Ishikawa (cell line): Measurements from ENCODE around the gene TSC22D3.

Experiments used
- CEBPB ChIP-seq: IDR thresholded peaks from 2 replicates; pipeline ENCODE4 v1.6.1; 2012
- CREB1 ChIP-seq: IDR thresholded peaks from 2 replicates; pipeline ENCODE4 v1.6.1; 2012; ENCODE audit warnings: low read depth
- EGR1 ChIP-seq: IDR thresholded peaks from 2 replicates; pipeline ENCODE4 v1.6.1; 2012
- EP300 ChIP-seq: IDR thresholded peaks from 2 replicates; pipeline ENCODE4 v1.6.1; 2012; ENCODE audit warnings: borderline replicate concordance
- FOXM1 ChIP-seq: IDR thresholded peaks from 2 replicates; pipeline ENCODE4 v1.6.1; 2012; ENCODE audit warnings: low read depth, borderline replicate concordance
- NFIC ChIP-seq: IDR thresholded peaks from 2 replicates; pipeline ENCODE4 v1.6.1; 2012
- RAD21 ChIP-seq: IDR thresholded peaks from 2 replicates; pipeline ENCODE4 v1.6.1; 2012; ENCODE audit warnings: low read depth
- REST ChIP-seq: IDR thresholded peaks from 2 replicates; pipeline ENCODE4 v1.6.1; 2012; ENCODE audit warnings: low read depth, mild to moderate bottlenecking
- TAF1 ChIP-seq: IDR thresholded peaks from 2 replicates; pipeline ENCODE4 v1.6.1; 2012; ENCODE audit warnings: low read depth, mild to moderate bottlenecking
- TCF12 ChIP-seq: IDR thresholded peaks from 2 replicates; pipeline ENCODE4 v1.6.1; 2012; ENCODE audit warnings: low read depth
- TEAD4 ChIP-seq: IDR thresholded peaks from 2 replicates; pipeline ENCODE4 v1.6.1; 2012
- YY1 ChIP-seq: IDR thresholded peaks from 2 replicates; pipeline ENCODE4 v1.6.1; 2012; ENCODE audit warnings: low read depth
- ZBTB7A ChIP-seq: IDR thresholded peaks from 2 replicates; pipeline ENCODE4 v1.6.1; 2012; ENCODE audit warnings: low read depth
- TF ChIP-seq, protein P1 (sequence below): IDR thresholded peaks from 2 replicates; pipeline ENCODE4 v1.6.1; 2012
- TF ChIP-seq, protein P2 (sequence below): IDR thresholded peaks from 2 replicates; pipeline ENCODE4 v1.6.1; 2012

The TSC22D3 gene

DNA sequence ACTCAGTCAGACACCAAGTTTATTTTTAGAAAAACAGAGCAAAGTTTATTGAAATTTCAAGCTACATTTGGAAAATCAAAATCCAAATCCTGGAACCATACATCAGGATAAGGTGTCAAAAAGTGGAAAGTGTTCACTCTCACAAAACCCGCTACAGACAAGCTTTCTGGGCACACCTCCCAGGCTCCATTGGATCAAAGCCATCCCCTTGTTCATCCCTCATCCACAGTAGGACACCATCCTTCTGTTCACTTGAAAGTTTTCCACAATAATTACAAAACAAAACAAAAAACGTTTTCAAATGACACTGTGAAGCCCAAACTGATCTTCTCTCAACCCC is 62.4 kb downstream of the TSC22D3 start:
- TF ChIP-seq, protein P1, sequence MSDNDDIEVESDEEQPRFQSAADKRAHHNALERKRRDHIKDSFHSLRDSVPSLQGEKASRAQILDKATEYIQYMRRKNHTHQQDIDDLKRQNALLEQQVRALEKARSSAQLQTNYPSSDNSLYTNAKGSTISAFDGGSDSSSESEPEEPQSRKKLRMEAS, result no peak
- TF ChIP-seq TCF12, result no peak
- TF ChIP-seq NFIC, result no peak
- TF ChIP-seq ZBTB7A, result no peak
- TF ChIP-seq FOXM1, result no peak
- TF ChIP-seq, protein P2, sequence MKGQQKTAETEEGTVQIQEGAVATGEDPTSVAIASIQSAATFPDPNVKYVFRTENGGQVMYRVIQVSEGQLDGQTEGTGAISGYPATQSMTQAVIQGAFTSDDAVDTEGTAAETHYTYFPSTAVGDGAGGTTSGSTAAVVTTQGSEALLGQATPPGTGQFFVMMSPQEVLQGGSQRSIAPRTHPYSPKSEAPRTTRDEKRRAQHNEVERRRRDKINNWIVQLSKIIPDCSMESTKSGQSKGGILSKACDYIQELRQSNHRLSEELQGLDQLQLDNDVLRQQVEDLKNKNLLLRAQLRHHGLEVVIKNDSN, result no peak

- TF ChIP-seq YY1 (no peak), TAF1 (no peak), TEAD4 (no peak), CREB1 (no peak), EP300 (no peak), TCF12 (no peak)
- TF ChIP-seq, protein P1, result no peak
These were observed 63.1 kb downstream of the TSC22D3 start for GRCh38 chrX:107712231-107713202.

DNA sequence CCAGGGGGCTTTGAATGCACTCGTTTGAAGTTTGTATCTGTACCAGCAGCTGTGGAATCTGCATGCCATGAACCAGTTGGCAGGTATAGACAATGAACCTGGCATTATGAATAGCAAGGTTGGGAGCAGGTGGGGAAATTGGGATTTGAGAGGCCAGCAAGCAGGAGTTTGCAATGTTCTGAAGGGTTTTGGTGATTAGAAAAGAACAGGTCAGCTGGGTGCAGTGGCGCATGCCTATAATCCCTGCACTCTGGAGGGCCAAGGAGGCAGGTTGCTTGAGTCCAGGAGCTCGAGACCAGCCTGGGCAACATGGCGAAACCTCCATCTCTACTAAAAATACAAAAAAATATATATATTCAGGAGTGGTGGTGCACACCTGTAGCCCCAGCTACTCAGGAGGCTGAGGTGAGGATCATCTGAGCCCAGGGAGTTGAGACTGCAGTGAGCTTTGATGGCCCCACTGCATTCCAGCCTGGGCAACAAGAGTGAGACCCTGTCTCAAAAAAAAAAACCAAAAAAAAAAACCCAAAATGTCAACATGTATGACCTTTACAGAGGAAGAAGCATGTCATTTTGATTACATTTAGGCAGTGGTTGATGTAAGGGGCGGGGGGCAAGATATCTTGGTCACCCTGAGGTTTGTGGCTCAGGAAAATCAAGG is 63.9 kb downstream of the TSC22D3 start:
- TF ChIP-seq NFIC, result no peak
- no peak for TF ChIP-seq FOXM1

DNA sequence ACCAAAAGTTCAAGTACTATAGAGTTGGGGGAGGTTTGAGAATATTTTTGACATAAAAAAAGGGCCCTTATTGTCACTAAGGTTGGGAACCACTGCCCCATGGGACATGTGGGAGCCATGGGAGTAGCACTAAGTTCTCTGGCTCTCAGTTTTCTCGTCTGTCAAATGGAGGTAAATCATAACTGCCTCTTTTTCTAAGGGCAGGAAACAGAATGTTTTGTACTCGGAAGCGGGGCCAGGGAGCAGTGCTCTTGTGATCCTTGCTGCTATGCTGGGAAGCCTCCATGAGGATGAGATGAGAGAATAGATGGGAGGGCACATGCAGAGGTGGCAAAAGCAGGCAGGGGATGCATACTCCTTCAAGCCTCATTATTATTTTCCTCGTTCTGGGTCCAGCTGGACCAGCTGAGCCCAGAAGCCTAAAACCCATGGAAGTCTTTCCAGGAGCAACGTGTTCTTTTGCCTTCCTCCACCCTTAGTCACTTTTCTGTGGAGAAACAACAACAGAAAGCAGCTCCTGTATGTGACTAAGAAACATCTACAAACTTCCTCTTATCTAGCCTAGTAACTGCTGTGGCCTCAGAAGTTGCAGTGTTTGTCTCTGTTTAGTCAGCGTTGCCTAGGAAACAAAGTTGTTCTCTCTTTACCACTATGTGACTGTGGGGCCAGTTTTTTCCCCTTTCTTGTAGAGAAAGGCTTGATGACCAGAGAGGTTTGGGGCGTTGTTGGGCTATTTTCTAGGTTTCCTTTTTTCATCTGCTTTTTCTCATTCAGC is 64.8 kb downstream of the TSC22D3 start:
- TF ChIP-seq TAF1 (no peak), TCF12 (no peak), TEAD4 (no peak), EGR1 (no peak), ZBTB7A (no peak), NFIC (no peak), CEBPB (no peak), REST (no peak), RAD21 (no peak), CREB1 (no peak), FOXM1 (no peak), EP300 (no peak), YY1 (no peak)
- TF ChIP-seq, protein P2, result no peak
- TF ChIP-seq, protein P1, result no peak

DNA sequence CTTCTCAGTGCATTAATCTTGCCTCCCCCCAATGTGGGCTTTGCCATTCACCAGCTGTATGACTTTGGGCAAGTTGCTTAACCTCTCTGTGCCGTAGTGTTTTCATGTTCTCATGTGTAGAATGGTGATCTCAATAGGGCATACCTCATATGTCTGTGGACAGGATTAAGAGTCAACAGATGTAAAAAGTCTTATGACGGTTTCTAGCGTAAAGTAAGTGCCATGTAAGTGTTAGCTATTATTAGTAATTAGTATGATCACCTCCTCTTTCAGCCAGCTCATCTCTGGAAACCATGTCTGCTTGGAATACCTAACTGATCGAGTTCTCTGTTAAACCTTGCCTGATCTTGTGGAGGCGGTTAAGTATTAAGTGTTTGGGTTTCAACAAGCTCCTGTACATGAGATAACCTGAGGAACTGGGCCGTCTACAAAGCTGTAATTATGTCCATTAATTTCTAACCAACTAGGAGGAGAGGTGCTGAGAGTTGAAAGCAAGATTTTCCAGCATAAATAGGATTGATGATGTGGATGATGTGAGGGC is 66.3 kb downstream of the TSC22D3 start:
- TF ChIP-seq NFIC (no peak), EP300 (no peak), TCF12 (no peak), CREB1 (no peak), YY1 (no peak), TAF1 (no peak), FOXM1 (no peak), ZBTB7A (no peak), CEBPB (no peak), REST (no peak)
- TF ChIP-seq, protein P2, result no peak
